DOHH2 (cell line): Measurements from ENCODE around the gene SLC35F1.

ENCODE experiments used
- EZH2phosphoT487 ChIP-seq: fragments of 200-600 bp; sonication (generic); IDR thresholded peaks from 2 replicates; pipeline ENCODE4 v1.6.1; 2017; ENCODE audit warnings: borderline replicate concordance, mild to moderate bottlenecking, antibody characterized with exemption, low read length, moderate library complexity, mixed read lengths
- TF ChIP-seq, protein P1 (sequence below): fragments of 200-600 bp; sonication (generic); IDR thresholded peaks from one replicate; pipeline ENCODE4 v1.5.1; 2014; ENCODE audit warnings: antibody characterized with exemption, mild to moderate bottlenecking, low read depth, low read length; ENCODE audit not compliant: poor library complexity, severe bottlenecking

DNA sequence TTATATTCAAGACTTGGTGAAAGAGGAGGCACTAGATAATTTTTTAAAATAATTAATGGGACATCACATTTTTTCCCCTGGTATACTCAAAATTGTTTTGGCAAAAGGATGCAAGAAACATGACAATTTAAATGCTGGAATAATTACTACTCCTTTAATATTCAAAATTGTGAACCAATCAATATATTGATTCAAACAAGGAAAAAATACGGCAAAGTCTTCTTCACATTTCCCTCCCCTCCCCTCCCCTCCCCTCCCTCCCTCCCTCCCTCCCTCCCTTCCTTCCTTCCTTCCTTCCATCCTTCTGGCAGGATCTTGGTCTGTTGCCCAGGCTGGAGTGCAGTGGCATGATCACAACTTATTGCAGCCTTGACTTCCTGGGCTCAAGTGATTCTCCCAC is 4.1 kb downstream of the SLC35F1 start:
- TF ChIP-seq, protein P1, sequence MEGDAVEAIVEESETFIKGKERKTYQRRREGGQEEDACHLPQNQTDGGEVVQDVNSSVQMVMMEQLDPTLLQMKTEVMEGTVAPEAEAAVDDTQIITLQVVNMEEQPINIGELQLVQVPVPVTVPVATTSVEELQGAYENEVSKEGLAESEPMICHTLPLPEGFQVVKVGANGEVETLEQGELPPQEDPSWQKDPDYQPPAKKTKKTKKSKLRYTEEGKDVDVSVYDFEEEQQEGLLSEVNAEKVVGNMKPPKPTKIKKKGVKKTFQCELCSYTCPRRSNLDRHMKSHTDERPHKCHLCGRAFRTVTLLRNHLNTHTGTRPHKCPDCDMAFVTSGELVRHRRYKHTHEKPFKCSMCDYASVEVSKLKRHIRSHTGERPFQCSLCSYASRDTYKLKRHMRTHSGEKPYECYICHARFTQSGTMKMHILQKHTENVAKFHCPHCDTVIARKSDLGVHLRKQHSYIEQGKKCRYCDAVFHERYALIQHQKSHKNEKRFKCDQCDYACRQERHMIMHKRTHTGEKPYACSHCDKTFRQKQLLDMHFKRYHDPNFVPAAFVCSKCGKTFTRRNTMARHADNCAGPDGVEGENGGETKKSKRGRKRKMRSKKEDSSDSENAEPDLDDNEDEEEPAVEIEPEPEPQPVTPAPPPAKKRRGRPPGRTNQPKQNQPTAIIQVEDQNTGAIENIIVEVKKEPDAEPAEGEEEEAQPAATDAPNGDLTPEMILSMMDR, result no peak
- TF ChIP-seq EZH2phosphoT487, result no peak
